NAMALWA (cell line): ENCODE results near the gene GPER1.
"Not testable (repeated sequence)": the region's sequence is repeated elsewhere in the genome, so short reads cannot be mapped to it uniquely, and the experiment has no call there.

Experiments
- DNase-seq: peaks from one replicate; pipeline ENCODE4 v3.0.0-alpha.2; 2015; ENCODE audit warnings: low spot score

The GPER1 gene

GRCh38 chr7:1121476-1121875, 33.6 kb downstream of the GPER1 start:
- DNase-seq: no peak

GRCh38 chr7:1121886-1122831, 34.2 kb downstream of the GPER1 start:
- no peak for DNase-seq

- no peak for DNase-seq
Observed at GRCh38 chr7:1122832-1123501, 35.1 kb downstream of the GPER1 start.

GRCh38 chr7:1123715-1124114, 35.8 kb downstream of the GPER1 start:
- no peak for DNase-seq

- no peak for DNase-seq
Observed at GRCh38 chr7:1124164-1124563, 36.3 kb downstream of the GPER1 start.

GRCh38 chr7:1124816-1125602, 37.1 kb downstream of the GPER1 start:
- DNase-seq: no peak

GRCh38 chr7:1125603-1125969, 37.7 kb downstream of the GPER1 start:
- DNase-seq: no peak

GRCh38 chr7:1127001-1127400, 39.1 kb downstream of the GPER1 start:
- DNase-seq: no peak

- no peak for DNase-seq
Observed at GRCh38 chr7:1129431-1129830, 41.5 kb downstream of the GPER1 start.

GRCh38 chr7:1130021-1130990, 42.4 kb downstream of the GPER1 start:
- no peak for DNase-seq

GRCh38 chr7:1131471-1132265, 43.8 kb downstream of the GPER1 start:
- DNase-seq: no peak

GRCh38 chr7:1134951-1135350, 47.0 kb downstream of the GPER1 start:
- no peak for DNase-seq

- DNase-seq: peak; percentile 67
Observed at GRCh38 chr7:1136841-1137516, 49.1 kb downstream of the GPER1 start.

- DNase-seq: no peak
Observed at GRCh38 chr7:1137517-1138167, 49.7 kb downstream of the GPER1 start.

- peak; percentile 59 for DNase-seq
Observed at GRCh38 chr7:1140476-1141104, 52.7 kb downstream of the GPER1 start.

- DNase-seq: no peak
Observed at GRCh38 chr7:1141651-1142050, 53.7 kb downstream of the GPER1 start.

- no peak for DNase-seq
Observed at GRCh38 chr7:1142051-1142635, 54.2 kb downstream of the GPER1 start.

GRCh38 chr7:1143031-1143430, 55.1 kb downstream of the GPER1 start:
- not testable (repeated sequence) for DNase-seq
